Skeletal muscle satellite cell (primary cell): ENCODE results near the gene FLYWCH1.

Source experiments
- H3K27me3 ChIP-seq: 2 replicates; pipeline ENCODE4 v1.7.0; 2013; ENCODE audit warnings: low read length; ENCODE audit not compliant: control insufficient read depth, insufficient read depth
- H3K36me3 ChIP-seq: 2 replicates; pipeline ENCODE4 v1.7.0; 2013; ENCODE audit warnings: mild to moderate bottlenecking, control low read depth, low read length; ENCODE audit not compliant: insufficient read depth
- H3K4me1 ChIP-seq: 2 replicates; pipeline ENCODE4 v1.7.0; 2013; ENCODE audit warnings: low read length; ENCODE audit not compliant: control insufficient read depth, insufficient read depth
- H3K4me2 ChIP-seq: 2 replicates; pipeline ENCODE4 v1.7.0; 2013; ENCODE audit warnings: mild to moderate bottlenecking, low read length
- H3K4me3 ChIP-seq: 2 replicates; pipeline ENCODE4 v1.7.0; 2013; ENCODE audit warnings: low read length
- H3K9ac ChIP-seq: 2 replicates; pipeline ENCODE4 v1.7.0; 2013; ENCODE audit warnings: mild to moderate bottlenecking, low read depth, low read length, moderate library complexity
- H3K9me3 ChIP-seq: replicated peaks from 2 replicates; pipeline ENCODE4 v1.7.0; 2013; ENCODE audit warnings: mild to moderate bottlenecking, control low read depth, low read length

The FLYWCH1 gene

GRCh38 chr16:2967721-2968161 is 56.0 kb downstream of the FLYWCH1 start:
- H3K4me2 ChIP-seq: no peak overlapping the region
- peaks cover 34% of the 10 kb centered on the region for H3K27me3 ChIP-seq
- no peak overlapping the region for H3K9ac ChIP-seq
- H3K9me3 ChIP-seq: no peaks in the 10 kb centered on the region
- H3K4me1 ChIP-seq: peaks cover 35% of the 10 kb centered on the region
- no peaks in the 10 kb centered on the region for H3K36me3 ChIP-seq
- H3K4me3 ChIP-seq: no peak overlapping the region

- Histone ChIP-seq H3K4me2 (peak overlapping the region; percentile 97), H3K4me1 (peaks cover 35% of the 10 kb centered on the region), H3K4me3 (peak overlapping the region; percentile 81), H3K27me3 (peaks cover 31% of the 10 kb centered on the region), H3K9me3 (no peaks in the 10 kb centered on the region), H3K9ac (no peak overlapping the region), H3K36me3 (no peaks in the 10 kb centered on the region)
Observed at GRCh38 chr16:2968368-2968737, 56.6 kb downstream of the FLYWCH1 start.

DNA sequence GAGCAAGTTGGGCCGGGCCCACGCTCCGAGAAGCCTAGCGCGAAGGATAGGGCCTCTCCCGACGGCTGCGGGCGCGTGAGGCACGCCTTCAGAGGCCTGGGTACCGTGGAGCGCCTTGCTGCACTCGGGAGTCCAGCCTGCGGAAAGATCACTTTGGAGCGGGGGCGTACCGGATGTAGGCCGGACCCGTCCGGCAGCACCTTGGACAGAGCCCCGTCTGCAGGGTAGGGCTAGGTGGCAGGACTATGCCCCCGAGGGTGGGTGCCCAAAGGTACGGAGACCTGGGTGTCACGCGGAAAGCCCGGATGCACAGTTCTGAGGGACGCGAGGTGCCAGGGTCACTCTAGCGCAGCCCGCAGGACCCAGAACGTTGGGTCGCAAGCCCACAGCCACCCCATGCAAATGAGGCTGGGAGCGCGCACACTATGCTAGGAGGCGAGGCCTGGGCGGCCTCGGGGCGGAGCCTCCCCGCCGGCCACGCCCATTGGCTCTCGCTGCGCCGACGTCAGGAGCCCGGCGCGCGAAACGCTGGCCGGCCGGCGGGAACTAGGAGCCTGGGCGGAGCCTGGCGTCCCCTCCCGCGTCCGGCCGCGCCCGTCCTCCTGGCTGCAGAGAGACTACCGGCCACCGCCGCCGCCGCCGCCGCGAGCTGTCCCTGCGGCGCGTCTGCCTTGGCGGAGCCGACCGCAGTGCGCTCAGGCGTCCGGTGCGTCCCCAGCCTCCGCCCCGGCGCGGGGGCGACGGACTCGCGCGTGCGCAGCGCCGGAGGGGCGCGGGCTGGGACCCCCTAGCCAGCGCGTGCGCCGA is 57.2 kb downstream of the FLYWCH1 start, which contains the start of gene PAQR4:
Gene PAQR4 (plus strand): TSS at position 611 of the 807 bp plus-strand sequence. CDS start 327 bp downstream, outside the sequence.
- Histone ChIP-seq H3K9me3 (no peaks in the 10 kb centered on the region), H3K27me3 (peaks cover 26% of the 10 kb centered on the region), H3K4me1 (peaks cover 29% of the 10 kb centered on the region), H3K4me3 (peak within 1 kb of the TSS; percentile 81), H3K9ac (peak within 1 kb of the TSS; percentile 84), H3K36me3 (no peaks in the 10 kb centered on the region), H3K4me2 (peak within 1 kb of the TSS; percentile 97)

DNA sequence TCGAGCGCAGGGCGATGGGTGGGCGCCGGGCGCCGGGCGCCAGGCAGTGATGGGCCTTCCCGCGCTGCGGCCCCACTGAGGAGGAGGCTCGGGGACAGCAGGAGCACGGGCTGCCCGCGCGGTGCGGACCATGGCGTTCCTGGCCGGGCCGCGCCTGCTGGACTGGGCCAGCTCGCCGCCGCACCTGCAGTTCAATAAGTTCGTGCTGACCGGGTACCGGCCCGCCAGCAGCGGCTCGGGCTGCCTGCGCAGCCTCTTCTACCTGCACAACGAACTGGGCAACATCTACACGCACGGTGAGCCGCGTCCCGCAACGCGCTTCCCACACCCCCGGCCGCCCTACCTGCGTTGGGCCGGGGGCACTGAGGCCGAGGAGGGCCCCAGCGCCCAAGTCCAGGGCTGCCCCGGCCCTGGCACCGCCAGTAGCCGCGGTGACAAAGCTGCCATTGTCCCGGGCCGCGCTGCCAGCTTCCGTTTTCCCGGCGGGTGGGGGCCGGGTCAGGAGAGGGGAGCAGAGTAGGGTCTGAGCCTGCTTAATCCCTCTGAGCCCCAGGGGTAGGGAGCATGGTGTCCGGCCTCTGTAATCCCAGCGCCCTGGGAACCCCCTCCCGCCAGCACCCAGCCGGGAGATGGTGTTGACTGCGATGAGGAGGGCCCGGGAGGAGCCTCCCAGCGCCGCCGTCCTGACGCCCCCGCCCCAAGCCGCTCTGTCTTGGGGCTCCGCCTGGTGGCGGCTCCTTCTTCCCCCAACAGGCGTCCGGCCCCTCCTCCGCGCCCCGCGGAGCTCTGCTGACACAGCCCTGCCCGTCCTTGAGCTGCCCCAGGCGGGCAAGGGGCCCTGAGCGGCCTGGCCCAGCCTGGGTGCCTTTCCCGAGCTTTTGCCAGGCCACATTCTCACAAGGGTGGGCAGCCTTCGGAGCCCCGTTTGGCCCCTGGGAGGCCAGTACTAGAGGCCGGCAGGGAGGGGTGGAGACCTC is 58.1 kb downstream of the FLYWCH1 start:
- H3K36me3 ChIP-seq: no peaks in the 10 kb centered on the region
- peak overlapping the region; percentile 97 for H3K4me2 ChIP-seq
- peak overlapping the region; percentile 84 for H3K9ac ChIP-seq
- H3K4me1 ChIP-seq: peaks cover 20% of the 10 kb centered on the region
- H3K27me3 ChIP-seq: peaks cover 17% of the 10 kb centered on the region
- H3K9me3 ChIP-seq: no peaks in the 10 kb centered on the region
- peak overlapping the region; percentile 81 for H3K4me3 ChIP-seq

DNA sequence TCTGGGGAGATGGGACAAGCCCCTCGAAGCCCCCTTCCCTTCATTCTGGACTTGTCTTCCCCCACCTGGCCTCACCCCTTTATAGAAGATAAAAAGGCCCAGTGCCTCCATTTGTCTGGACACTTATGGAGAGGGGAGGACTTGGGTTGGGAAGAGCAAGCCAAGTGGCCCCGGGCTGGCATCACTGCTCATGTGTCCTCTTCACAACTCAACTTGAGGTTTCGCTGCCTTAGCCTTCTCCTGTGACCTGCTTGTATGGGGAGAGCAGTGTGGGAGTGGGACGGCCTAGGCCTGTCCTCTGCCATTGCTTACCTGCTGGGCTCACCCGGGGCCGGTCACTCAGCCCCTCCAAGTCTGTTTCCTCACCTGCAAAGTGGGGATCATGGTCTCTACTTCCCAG is 58.8 kb downstream of the FLYWCH1 start:
- Histone ChIP-seq H3K9ac (peak overlapping the region; percentile 84), H3K4me2 (peak overlapping the region; percentile 97), H3K4me1 (peaks cover 20% of the 10 kb centered on the region), H3K27me3 (peaks cover 16% of the 10 kb centered on the region), H3K4me3 (peak overlapping the region; percentile 81), H3K9me3 (no peaks in the 10 kb centered on the region), H3K36me3 (no peaks in the 10 kb centered on the region)

- no peaks in the 10 kb centered on the region for H3K36me3 ChIP-seq
- no peak overlapping the region for H3K4me3 ChIP-seq
- peaks cover 20% of the 10 kb centered on the region for H3K4me1 ChIP-seq
- H3K4me2 ChIP-seq: peak overlapping the region; percentile 97
- peaks cover 9% of the 10 kb centered on the region for H3K27me3 ChIP-seq
- no peak overlapping the region for H3K9ac ChIP-seq
- no peaks in the 10 kb centered on the region for H3K9me3 ChIP-seq
Observed at GRCh38 chr16:2971134-2971984, 59.6 kb downstream of the FLYWCH1 start.

- Histone ChIP-seq H3K9me3 (no peaks in the 10 kb centered on the region), H3K4me2 (no peak overlapping the region), H3K27me3 (peaks cover 9% of the 10 kb centered on the region), H3K36me3 (no peaks in the 10 kb centered on the region), H3K9ac (no peak overlapping the region), H3K4me1 (peaks cover 20% of the 10 kb centered on the region), H3K4me3 (no peak overlapping the region)
Observed at GRCh38 chr16:2971985-2972784, 60.5 kb downstream of the FLYWCH1 start.

GRCh38 chr16:2973093-2973492 is 61.4 kb downstream of the FLYWCH1 start:
- H3K4me1 ChIP-seq: peaks cover 20% of the 10 kb centered on the region
- no peaks in the 10 kb centered on the region for H3K36me3 ChIP-seq

GRCh38 chr16:2973605-2974318 is 62.0 kb downstream of the FLYWCH1 start:
- no peak overlapping the region for H3K4me3 ChIP-seq
- H3K36me3 ChIP-seq: no peaks in the 10 kb centered on the region
- no peak overlapping the region for H3K9ac ChIP-seq
- H3K4me2 ChIP-seq: no peak overlapping the region
- H3K27me3 ChIP-seq: no peaks in the 10 kb centered on the region
- no peaks in the 10 kb centered on the region for H3K9me3 ChIP-seq
- H3K4me1 ChIP-seq: peaks cover 16% of the 10 kb centered on the region

More at GRCh38 chr16:2973093-2973492, 61.4 kb downstream of the FLYWCH1 start:
- no peaks in the 10 kb centered on the region for H3K9me3 ChIP-seq
- H3K27me3 ChIP-seq: peaks cover under 1% of the 10 kb centered on the region
- no peak overlapping the region for H3K9ac ChIP-seq
- no peak overlapping the region for H3K4me2 ChIP-seq
- H3K4me3 ChIP-seq: no peak overlapping the region
